Pulmonary artery endothelial cell (primary cell): Measurements from ENCODE around the gene FFAR1. TPM values are rescaled to one million over a fixed set of nuclear protein-coding genes. Genes with fewer than 3 reads are reported as not detected.

Experiments
- DNase-seq: peaks from one replicate; pipeline ENCODE4 v3.0.0-alpha.2; 2011; ENCODE audit warnings: low read depth, low spot score
- total RNA-seq: library from RNA; depleted of rRNA; stranded (reverse); fragments of >200 nt; gene quantifications from 2 replicates; pipeline ENCODE4 v1.2.3, GENCODE V29; 2014

The FFAR1 gene
- total RNA-seq, 1 donor from 2014 or later, result not detected

DNA sequence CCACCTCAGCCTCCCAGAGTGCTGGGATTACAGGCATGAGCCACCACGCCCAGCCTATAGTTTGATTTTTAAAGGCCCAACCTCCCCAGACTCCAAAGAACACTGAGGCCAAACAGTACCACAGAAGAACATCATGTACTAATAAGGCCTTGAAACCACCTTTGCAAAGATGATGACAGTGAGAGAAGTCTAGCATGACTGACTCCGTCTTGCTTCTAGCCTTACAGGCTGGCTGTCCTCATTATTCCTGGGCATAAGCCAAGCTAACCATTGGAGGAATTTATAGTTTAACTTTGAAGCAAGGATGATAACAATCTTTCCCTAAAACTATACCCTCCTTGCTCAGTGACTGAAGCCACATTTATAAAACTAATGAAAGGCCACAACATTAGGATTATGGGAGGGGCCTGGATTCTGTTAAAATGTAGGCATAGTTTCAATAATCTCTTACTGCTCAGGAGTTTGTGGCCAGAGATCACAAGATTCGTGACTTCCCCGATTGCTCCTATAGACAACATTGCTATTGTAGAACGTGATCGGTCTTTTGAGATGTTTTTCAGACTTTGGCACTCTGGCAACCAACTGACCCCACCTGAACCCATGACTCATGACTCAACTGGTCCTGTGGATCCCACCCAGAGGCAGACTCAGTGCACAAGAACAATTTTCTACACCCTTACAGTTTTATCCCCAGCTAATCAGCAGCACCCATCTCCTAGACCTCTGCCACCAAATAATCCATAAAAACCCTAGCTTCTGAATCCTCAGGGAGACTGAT lies 40.8 kb downstream of the FFAR1 start:
- no peak for DNase-seq

DNA sequence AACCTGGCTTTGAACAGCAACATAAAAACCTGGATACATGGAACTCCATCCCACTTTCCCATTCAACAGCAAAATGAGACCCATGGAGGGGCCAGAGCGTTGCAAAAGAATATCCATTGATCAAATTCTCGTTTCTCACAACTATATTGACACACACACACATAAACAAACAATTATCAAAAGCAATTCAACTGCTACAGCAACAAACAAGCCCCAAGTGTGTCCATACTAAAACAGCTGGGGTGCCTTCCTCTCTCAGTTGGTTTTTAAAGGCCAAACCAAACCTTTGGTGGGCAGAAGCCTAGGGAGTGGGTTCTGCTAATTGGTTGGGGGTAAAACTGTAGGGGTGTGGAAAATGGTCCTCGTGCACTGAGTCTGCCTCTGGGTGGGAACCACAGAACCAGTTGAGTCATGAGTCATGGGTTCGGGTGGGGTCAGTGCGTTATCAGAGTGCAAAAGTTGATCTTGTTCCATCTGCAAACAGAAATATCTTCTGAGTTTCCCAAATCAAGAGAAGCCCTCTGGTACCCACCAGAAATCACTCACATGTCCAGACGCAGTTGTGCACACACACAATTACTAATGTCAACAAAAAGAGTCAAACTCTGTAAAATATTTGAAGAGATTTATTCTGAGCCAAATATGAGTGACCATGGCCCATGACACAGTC lies 41.6 kb downstream of the FFAR1 start:
- no peak for DNase-seq

DNA sequence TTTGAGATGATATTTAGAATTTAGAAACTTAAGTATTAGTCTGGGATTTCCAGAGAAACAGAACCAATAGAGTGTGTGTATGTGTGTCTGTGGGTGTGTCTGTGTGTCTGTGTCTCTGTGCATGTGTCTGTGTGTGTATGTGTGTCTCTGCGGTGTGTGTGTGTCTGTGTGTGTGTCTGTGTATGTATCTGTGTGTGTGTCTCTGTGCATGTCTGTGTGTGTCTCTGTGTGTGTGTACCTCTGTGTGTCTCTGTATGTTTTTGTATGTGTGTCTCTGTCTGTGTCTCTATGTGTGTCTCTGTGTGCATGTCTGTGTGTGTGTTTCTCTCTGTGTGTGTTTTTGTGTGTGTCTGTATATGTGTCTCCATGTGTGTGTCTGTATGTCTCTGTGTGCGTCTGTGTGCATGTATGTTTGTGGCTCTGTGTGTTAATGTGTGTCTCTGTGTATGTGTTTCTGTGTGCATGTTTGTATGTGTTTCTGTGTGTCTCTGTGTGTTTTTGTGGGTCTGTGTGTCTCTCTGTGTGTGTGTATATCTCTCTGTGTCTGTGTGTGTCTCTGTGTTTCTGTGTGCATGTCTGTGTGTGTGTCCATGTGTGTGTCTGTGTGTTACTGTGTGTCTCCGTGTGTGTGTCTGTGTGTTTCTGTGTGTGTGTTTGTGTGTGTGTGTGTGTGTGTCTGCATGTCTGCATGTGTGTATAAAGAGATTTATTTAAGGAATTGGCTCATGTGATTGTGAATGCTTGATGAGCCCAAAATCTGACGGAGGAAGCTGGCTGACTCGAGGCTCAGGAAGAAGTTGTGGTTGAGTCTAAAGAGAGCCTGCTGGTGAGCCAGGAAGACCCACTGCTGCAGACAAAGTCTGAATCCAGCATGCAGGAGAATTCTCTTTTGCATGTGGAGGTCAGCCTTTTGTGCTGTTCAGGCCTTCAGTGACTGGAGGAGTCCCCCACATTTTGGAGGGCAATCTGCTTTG lies 45.3 kb downstream of the FFAR1 start:
- DNase-seq, result no peak

DNA sequence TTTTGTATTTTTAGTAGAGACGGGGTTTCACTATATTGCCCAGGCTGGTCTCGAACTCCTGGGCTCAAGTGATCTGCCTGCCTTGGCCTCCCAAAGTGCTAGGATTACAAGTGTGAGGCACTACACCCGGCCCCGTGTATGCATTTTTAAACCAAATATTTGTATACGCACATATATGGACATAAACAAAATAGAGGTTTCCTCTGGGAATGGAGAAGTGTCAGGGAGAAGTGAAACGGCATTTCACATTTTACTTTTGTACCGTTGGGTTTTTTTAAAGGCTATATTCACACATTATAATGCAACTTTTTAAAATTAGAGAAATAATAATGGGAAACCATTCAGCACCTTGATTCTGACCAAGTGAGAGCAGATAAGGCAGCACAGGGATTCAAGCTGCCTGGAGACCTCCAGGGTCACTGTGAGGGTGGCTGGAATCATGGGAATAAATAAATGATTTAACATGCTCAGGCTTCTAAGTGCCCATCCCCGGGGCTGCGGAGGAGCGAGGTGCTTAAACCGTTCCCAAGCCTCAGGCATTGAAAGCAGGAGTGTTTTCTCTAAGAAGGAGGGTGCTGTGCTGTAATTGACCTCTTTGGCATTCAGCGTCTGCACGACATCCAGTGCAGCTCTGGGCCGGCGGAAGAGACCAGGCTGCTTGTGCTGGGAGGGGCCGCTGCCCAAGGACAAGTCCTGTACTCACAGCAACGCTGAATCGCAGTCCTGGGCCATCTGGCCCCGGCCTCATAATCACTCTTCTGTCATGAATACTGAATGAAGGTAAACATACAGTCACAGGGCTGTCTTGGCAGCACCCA lies 47.9 kb downstream of the FFAR1 start:
- no peak for DNase-seq

DNA sequence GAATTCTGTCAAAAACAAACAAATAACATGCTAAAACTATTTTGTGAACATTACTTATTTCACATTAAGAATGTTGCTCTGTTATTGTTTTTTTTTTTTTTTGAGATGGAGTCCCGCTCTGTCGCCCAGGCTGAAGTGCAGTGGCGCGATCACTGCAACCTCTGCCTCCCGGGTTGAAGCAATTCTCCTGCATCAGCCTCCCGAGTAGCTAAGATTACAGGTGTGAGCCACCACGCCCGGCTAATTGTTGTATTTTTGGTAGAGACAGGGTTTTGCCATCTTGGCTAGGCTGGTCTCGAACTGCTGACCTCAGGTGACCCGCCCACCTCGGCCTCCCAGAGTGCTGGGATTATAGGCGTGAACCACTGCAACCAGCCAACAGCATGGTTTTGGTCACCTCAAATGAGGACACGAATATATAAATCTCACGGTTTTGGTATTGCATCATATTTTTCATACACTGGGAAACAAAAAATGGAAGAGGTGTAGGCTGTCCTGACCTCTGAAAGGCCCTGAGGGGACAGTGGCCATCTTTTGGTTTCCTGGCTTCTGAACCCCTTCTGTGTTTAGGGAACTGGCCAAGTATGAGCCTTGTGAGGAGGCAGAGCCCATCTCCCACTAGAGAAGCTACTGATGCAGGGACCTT lies 48.7 kb downstream of the FFAR1 start:
- DNase-seq, result no peak

DNA sequence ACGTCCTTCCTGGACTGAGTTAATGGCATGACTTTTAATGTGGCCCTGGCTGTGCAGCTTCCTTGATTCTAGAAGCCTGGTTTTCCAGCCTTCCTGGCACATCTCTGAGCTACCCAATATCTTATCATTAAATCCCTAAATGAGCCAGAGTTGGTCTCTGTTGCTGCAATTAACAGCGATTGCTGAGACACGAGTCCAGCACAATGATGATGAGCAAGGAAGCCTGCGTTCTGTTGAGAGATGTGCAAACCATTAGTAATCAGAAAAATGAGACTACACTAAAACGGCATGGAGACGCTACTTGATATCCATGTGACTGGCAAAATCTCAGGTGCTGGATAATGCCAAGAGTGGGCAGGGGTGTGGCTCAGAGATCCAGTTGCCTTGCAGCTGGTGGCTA lies 49.4 kb downstream of the FFAR1 start:
- no peak for DNase-seq

Other genes with a start within 250 kb of the FFAR1 start
- gene FXYD3, start 232.1 kb upstream of the FFAR1 start, total RNA-seq, result not detected in 2 replicates
- not detected in 2 replicates for gene LGI4, start 212.8 kb upstream of the FFAR1 start, total RNA-seq
- gene FXYD1, start 209.1 kb upstream of the FFAR1 start, total RNA-seq, result 0.26 TPM in 1 of 2 replicates, not detected in the other
- not detected in 2 replicates for gene FXYD7, start 204.6 kb upstream of the FFAR1 start, total RNA-seq
- gene FXYD5, start 193.2 kb upstream of the FFAR1 start, total RNA-seq, result 31.8 and 32.1 TPM in 2 replicates
- gene FAM187B, start 119.2 kb upstream of the FFAR1 start, total RNA-seq, result not detected in 2 replicates
- 0.25 and 0.40 TPM in 2 replicates for gene LSR, start 98.9 kb upstream of the FFAR1 start, total RNA-seq
- gene USF2, start 78.9 kb upstream of the FFAR1 start, total RNA-seq, result 43.4 and 48.8 TPM in 2 replicates
- gene HAMP, start 65.4 kb upstream of the FFAR1 start, total RNA-seq, result 0.07 TPM in 2 replicates
- gene MAG, start 55.7 kb upstream of the FFAR1 start, total RNA-seq, result 0.07 TPM in 1 of 2 replicates, not detected in the other
- gene CD22, start 18.7 kb upstream of the FFAR1 start, total RNA-seq, result 0.60 TPM in 1 of 2 replicates, not detected in the other
- not detected in 2 replicates for gene FFAR3, start 10.6 kb downstream of the FFAR1 start, total RNA-seq
- not detected in 2 replicates for gene GPR42, start 23.2 kb downstream of the FFAR1 start, total RNA-seq
- gene FFAR2, start 100.4 kb downstream of the FFAR1 start, total RNA-seq, result not detected in 2 replicates
- not detected in 2 replicates for gene KRTDAP, start 142.6 kb downstream of the FFAR1 start, total RNA-seq
- gene DMKN, start 165.7 kb downstream of the FFAR1 start, total RNA-seq, result not detected in 2 replicates
- gene SBSN, start 180.4 kb downstream of the FFAR1 start, total RNA-seq, result not detected in 2 replicates
- not detected in 2 replicates for gene GAPDHS, start 185.6 kb downstream of the FFAR1 start, total RNA-seq
- gene TMEM147, start 197.7 kb downstream of the FFAR1 start, total RNA-seq, result 74.1 and 78.8 TPM in 2 replicates
- gene ATP4A, start 215.8 kb downstream of the FFAR1 start, total RNA-seq, result not detected in 2 replicates
- not detected in 2 replicates for gene PMIS2, start 238.3 kb downstream of the FFAR1 start, total RNA-seq